A549 (cell line): ENCODE results near the gene KCNJ9.

ENCODE experiments used
- USF2 ChIP-seq: fragments of 450-650 bp; IDR thresholded peaks from 2 replicates; pipeline ENCODE4 v1.6.1; 2014; ENCODE audit warnings: antibody characterized with exemption
- TF ChIP-seq, protein P1 (sequence below): fragments of >200 bp; sonication (Bioruptor Twin); formaldehyde crosslinking; IDR thresholded peaks from 3 replicates; pipeline ENCODE4 v1.5.1; 2016

DNA sequence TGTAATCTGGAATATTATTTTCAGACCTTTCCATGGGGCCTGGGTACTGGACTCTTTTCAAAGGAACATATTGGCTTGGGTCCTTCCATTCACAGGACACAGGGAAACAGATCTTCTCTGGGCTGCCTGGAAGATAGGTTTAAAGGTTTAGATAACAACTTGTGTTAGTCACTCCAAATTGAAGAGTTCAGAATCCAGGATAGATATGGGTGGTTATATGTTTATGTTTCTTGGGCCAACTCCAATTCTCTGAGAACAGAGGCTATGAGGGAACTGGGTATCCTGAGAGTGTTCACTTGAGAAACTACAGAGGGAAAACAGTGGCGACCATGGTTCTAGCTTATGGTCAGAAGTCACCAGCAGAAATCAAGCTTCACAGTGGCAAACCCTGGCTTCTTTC is 40.9 kb upstream of the KCNJ9 start:
- TF ChIP-seq, protein P1, sequence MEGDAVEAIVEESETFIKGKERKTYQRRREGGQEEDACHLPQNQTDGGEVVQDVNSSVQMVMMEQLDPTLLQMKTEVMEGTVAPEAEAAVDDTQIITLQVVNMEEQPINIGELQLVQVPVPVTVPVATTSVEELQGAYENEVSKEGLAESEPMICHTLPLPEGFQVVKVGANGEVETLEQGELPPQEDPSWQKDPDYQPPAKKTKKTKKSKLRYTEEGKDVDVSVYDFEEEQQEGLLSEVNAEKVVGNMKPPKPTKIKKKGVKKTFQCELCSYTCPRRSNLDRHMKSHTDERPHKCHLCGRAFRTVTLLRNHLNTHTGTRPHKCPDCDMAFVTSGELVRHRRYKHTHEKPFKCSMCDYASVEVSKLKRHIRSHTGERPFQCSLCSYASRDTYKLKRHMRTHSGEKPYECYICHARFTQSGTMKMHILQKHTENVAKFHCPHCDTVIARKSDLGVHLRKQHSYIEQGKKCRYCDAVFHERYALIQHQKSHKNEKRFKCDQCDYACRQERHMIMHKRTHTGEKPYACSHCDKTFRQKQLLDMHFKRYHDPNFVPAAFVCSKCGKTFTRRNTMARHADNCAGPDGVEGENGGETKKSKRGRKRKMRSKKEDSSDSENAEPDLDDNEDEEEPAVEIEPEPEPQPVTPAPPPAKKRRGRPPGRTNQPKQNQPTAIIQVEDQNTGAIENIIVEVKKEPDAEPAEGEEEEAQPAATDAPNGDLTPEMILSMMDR, result no peak
- TF ChIP-seq USF2, result no peak
